Stimulated activated CD8-positive, alpha-beta memory T cell treated with anti-CD3 and anti-CD28 coated beads, Interleukin-12 subunit alpha, Interleukin-12 subunit beta, amount 100 ng/mL, for 1 hour (primary cell): Measurements from ENCODE around the gene KLF12.

Source experiments
- DNase-seq: peaks from one replicate; pipeline ENCODE4 v3.0.0-alpha.2; 2020; ENCODE audit warnings: low read depth

The KLF12 gene

DNA sequence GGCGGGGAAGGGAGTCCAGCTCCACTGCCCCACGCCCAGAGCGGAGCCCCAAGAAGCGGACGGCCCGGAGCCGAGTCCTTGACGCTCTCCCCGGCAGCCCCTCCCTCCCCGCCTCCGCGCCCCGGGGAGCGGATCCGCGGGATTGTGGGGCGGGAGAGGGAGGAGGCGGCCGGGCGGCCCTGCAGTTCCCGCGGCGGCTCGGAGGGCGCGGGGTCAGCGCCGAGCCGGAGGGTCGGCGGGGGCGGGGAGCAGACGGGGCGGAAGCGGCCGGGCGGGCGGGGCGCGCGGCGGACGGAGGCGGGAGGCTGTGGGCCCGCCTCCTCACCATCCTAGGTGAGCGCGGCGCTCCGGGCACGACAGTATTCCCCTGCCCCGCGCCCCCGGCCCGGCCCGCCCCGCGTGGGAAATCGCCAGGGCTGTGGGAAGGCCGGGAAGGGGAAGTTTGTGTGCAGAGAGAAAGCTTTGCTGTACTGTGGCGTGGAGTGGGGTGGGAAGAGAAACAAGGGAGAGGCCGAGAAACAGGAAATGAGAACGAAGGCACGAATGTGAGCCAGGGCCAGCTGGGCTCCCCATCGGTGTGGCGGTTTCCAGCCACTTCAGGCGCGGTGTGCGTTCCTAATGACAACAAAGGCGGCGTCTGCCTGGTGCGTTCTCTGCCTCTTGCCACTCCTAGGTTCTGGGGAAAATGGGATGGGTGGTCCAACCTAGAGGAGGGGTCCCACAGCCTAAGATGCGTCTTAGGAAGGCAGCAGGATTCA is 1.3 kb upstream of the KLF12 start:
- no peak for DNase-seq

DNA sequence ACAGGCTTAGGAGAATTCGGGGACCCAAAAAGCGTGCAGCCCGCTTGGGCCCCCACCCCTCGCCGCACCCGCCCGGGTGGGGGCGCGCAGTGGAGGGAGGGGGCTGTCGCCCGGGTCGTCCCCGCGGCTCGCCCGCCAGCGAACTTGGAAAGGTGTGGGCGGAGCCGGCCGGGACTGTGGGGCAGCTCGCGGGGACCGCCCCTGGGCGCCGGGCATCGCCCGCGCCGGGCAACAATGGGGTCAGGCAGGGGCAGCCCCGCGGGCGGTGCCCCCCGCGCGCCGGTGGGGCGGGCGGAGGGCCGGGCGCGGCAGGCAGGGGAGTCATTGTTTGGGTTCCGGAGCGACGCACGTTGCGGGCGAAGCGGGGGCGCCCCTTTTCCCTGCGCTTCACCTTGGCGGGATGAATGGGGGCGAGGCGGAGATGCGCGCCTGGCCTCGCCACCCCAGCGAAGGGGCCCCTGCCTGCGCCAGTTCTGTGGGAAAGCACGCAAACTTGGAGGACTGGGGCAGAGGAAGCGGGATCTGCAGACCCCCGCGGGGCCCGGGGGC is 647 bp upstream of the KLF12 start:
- DNase-seq: peak; percentile 27

DNA sequence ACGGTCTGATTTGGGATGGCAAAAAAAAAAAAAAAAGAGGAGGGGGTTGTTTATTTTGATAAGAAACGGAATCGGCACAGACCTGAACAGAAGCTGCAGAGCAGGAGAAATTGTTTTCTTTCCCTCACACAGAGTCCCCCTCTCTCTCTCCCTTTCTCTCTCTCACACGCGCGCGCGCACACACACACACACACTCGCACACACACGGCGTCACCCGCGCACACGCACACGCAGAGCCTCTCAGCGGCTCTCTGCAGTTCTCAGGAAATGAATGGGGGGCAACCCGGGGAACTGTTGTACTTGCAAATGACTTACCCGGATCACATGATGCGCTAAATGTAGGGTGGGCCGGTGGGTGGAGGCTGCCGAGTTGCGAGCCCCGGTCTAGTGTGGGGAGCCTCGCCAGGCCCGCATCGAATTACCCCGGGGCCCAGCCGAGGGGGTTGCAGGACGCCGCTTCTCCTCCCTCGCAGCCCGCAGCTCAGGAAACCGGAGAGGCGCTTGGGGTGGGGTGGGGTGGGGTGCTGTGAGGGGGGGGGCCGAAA is 475 bp downstream of the KLF12 start:
- peak; percentile 81 for DNase-seq

DNA sequence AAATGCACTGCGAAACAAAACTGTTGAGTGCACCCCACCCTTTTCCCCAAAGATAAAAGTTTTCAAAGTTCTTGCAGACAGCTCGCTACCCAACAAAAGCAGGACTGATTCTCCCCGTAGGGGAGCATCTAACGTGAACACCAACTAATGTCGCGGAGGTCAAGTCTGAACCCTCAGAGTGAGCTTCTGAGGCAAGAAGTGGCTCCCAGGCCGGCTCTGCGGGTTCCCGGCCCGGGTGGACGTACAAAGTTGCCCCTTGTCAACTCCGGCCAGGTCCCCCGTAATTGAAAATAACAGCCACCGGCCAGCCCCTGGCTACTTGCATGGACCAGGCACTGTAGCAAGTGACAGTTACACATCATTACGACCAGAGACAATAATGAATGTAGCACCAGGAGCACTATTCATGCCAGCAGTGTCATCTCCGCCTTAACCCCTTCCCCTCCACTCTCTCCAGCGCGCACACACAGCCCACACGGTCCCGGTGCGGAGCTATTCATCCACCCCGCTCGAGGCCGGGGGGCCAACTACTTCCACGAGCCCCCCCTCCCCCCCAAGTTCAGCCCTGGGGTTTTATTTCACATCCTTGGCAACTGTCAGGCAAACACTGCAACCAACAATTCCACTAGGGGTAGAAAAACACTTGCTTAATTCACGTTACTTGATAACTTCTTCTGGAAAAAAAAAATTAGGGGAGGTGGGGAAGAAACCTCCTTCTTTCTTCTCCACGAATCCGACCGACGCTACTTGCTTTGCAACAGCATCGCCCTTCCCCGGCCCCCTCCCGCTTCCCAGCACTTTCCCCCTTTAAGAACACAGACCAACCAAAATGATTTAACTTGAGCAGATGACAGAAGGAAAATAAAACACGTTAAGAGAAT is 1.2 kb downstream of the KLF12 start:
- DNase-seq: no peak

DNA sequence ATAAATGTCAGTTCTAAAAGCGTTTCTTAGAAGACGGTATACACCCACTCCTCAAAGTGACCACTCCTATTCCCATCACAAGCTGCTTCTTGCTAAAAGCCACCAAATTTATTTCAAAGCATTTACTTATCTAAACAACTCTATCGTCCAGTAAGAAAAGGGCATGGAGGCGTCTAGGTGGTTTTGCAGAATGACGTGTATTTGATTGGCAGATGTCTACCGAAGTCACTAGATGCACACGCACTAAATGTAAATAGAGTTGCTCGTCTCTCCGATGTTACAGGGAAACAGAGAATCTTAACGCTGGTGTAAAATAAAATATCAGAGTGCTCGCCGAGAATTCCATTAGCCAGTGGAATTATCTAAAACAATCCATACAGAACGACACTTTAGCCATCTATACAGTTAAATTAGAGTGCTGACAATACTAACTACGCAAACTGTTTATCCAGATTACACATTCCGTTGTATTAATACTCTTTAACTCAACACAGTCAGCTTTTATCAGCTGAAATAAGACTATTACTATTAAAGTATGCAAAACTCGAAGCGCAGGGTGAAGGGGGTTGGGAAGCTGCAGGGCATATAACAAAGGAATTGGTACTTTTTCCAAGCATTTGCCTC is 1.9 kb downstream of the KLF12 start:
- DNase-seq: no peak

DNA sequence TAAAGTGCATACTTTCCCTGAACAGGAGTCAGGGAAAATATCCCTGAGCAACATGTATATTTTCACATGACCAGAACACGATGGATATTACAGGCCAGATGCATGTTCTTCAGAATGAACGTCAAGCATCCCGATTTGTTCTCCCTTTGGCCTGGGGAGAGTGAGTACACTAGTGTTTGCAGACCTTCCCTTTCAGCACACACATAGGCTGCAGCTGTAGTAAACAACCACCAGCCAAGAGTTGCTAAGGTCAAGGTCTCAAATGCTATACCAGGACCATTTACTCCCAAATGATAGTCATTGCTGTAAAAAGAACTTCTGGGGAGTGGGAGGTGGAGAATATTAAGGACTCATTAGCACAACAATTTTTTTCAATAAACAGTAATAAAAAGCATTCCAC is 3.0 kb downstream of the KLF12 start:
- no peak for DNase-seq

DNA sequence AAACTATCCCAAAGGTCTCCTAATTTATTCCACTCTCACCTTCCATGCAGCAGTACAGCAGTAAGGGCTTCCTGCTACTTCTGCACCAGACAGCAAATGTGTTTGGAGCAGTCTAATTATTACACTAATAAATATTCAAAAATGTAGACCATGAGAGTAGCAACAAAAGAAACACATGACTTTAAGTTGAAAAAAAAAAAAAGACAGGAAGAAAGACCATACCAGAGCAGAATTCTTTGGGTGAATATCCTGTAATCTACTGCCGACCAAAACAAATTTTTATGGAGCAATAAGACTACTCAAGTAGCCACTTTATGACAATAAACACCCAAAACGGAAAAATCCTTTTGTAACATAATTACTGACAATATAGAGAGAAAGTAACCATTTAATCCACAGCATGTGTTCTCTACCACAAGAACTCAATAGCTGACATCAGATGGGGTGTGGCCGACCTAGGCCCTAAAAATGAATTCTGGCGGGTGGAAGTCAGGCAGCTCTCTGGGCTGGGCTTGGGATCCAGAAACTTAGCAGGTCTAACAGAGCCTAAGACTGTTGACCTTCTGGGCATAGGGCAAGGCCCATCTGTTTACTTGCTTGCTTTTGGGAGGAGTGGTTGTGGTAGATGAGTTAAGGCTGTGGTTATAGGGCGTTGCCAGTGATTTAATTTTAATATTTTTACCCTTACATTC is 4.6 kb downstream of the KLF12 start:
- DNase-seq: no peak

DNA sequence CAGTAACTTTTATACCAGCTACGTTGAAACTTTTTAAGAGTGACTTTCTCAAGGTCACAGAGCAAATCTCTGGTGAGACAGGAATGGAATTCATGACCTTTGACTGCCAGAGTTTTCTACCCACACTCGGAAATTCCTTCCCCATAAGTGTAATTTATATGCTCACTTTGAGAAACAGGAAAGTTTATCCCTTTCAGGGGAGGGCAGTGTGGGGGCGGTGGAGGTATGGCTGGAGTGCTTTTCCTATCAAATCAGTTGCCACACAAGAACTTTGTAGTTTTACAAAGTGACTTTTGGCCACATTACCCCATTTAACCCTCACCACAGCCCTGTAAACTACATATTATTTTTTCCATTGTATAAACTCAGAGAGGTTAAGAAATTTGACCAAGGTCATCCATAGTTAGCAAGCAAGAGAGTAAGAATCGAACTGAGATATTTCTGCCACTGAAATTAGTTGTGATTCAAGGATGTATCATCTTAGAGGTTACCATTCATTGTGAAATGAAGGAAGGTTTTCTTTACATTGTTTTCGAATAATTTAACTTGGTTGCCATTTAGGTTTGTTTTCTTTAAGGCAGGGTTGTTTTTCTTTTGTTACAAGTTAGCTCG is 5.9 kb downstream of the KLF12 start:
- no peak for DNase-seq

DNA sequence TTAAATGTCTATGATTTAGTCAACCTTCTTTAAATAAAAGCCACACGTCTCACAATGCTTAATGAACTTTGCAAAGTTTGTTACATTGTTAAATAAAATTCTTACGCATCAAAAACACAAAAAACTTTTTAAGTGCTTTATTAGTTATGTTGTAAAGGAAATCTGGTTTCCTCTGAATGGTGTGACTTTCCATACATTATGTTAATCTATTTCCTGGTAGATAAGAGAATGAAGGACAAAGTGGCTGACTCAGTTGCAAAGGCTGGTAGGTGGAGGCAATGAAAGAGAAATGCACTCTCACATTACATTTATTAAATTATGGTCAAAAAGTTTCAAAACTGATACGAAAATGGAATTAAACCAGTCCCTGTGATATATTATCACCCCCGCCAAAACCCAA is 15.9 kb downstream of the KLF12 start:
- no peak for DNase-seq

DNA sequence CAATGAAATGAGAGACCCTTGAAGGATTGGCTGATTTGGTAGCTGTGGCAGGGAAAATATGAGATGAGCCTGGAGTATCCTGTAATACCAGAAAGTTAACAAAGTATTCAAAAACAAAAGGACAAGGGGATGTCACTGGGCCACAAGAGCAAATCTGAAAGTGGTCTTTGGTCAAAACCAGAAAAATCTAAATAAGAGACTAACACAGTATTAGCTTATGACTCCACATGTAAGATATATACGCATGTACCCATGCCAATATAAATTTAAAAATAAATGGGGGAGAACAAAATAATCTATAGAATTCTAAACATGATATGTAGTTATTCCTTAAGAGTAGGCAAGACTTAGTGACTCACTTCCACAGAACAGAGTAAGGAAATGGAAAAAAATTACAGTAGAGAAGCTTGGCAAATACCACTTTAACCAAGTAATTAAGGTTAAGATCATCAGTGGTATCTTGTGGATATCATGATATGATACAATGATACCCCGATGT is 16.9 kb downstream of the KLF12 start:
- no peak for DNase-seq

DNA sequence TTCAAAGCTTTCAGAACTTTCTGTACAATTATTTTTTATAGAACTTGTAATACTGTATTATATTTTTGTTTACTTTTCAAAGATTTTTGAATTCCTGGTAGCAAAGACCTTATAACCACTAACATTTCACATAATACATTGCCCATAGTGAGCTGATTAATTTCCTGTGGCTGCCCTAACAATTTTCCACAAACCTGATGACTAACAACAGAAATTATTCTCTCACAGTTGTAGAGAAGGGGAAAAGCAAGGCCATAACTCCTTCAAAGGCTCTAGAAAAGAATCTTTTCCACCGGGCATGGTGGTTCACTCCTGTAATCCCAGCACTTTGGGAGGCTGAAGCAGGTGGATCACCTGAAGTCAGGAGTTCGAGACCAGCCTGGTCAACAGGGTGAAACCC is 19.1 kb downstream of the KLF12 start:
- DNase-seq: no peak

DNA sequence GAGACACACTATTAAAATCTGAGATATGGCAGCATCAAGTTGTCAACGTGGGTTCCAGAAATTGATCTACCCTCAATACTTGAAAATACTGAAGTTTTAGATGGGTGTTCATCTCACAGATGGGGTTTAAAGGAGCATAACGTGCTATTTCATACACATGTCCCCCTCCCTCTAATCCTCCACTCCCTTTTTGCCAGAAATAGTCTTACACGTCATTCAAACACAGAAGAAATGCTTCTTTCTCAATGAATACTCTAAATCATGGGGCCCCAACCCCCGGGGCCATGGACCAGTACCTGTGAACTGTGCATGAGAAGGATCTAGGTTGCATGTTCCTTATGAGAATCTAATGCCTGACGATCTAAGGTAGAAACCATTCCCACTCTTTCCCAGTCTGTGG is 19.6 kb downstream of the KLF12 start:
- no peak for DNase-seq

DNA sequence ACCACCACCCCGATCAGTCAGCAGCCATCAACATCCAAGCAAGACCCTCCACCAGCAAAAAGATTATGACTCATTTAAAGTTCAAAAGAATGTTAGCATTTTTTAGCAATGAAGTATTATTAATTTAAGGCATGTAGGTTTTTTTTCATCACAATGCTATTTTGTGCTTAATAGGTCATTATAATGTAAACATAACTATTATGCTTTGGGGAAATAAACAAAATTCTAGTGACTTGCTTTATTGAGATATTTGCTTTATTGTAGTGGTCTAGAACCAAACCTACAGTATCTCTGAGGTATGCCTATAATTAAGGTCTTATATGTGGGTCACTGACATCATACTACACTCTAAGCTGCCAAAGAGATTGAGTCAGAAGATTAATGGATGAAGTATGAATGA is 20.0 kb downstream of the KLF12 start:
- DNase-seq: no peak

DNA sequence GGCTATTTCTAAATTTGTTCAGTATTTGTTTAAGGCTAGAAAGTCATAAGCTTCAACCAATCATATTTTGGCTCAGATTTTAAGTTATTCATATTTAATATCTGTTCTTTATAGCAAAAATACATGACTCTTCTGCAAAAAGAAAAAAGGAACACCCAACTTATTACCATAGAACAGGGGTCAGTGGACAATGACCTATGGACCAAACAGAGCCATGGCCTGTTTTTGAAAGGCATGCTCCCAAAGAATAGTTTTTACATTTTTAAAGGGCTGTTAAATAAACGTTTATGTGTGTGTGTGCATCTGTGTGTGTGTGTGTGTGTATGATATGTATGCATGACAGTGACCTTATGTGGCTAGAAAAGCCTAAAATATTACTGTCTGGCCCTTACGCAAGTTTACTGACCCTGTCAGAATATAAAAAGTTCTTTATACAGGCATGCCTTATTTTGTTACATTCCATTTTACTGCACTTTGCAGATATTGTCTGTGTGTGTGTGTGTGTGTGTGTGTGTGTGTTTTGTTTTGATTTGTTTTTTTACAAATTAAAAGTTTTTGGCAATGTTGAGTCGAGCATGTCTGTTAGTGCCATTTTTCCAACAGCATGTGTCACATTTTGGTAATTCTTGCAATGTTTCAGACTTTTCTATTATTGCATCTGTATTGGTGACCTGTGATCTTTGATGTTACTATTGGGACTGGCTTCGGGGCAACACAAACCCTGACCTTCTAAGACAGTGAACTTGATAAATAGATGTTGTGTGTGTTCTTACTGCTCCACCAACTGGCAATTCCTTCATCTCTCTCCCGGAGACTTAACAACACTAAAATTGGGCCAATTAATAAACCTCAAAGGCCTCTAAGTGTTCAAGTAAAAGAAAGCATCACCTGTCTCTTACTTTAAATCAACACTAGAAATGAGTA is 22.0 kb downstream of the KLF12 start:
- DNase-seq: no peak

DNA sequence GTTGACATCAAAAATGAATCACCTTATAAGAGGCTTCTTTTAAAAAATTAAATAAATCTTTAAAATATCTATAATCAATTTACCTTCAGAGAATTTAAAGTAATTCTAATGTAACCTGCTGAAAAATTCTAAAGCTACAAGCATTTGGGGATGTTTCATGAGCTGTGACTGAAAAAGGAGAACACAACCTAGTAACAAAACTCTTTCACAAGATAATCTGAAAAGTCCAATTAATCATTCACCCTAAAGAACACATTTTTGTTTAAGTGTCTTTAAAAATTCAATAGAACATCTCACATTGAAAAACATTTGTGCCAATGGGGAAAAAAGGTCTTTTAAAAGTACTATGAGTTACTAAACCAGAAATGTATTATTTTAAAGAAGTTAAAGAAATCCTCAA is 22.8 kb downstream of the KLF12 start:
- DNase-seq: no peak

DNA sequence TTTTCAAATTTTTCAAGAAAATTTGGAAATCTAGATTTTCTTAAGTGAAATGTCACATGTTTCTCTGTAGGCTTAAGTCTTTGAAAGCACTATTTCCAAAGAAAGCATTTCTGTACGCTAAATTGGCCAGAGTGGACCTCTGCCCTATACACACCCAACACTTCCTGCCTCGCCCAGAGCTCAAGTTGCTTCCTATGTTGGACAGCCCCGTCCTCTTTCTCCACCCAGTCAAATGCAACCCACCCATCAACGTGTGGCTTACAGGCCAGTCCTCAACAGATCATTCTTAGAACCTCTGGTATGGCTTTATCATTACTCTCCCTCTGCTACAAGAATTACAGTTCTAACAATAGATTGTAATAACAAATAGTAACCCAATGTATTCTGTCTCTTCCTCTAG is 24.2 kb downstream of the KLF12 start:
- DNase-seq: no peak

DNA sequence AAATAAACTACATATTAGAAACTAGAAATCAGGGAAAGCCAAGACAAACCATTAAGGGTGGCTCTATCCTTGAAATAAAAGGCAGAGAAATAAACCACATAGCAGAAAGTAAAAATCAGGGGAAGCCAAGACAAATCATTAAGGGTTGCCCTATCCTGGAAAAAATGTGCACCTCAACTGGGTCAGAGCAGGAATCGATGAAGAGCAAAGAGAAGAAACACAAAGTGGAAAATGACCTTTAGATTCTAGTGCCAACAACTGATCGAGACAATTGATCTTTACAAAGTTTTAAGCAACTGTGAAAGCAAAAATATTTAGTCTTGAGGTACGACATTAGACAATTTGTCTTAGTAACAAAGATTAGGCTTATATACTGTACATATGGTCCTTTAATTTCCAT is 26.6 kb downstream of the KLF12 start:
- DNase-seq: no peak

DNA sequence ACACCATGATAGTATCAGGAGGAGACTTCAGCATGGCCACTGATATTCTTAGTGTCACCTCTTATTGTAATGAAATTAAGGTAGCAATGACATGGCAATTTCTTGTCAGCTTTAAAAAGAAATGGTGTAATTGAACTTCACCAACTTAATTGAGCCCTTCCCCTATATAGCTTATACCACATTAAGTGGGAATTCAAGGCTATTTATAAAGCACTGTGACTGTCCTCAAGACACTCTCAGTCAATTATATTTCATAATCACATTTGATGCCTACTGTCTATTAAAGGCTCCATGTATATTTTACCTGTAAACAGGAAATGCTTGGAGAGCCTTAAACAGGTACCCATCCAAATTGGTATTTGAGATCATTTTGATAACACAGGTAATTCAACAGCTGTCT is 28.3 kb downstream of the KLF12 start:
- no peak for DNase-seq

DNA sequence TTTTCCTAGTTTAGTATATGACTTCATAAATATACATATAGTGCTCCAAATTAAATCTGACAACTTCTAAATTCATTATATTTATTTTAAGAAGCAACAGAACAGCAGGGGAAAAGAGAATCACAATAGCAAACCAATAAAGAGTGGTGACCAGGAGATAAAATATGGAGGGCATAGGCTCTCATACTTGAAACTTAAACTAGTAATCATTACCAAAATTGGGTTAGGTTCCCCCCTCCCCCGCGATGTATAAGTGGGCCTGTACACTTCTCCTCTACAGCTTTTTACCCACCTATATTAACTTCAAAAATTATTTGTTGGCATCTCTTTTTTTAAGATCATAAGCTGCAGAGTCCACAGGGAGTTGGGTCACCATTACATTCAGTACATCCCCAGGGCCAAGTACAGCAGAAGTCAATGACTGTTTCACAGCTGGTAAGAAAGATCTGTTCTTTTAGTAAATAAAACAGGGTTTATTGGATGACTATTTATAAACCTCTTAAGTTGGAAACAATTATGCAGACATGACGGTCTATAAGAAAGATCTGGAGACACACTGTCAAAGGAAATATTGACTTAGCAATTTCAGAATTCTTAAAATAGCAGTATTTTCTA is 29.4 kb downstream of the KLF12 start:
- no peak for DNase-seq
